ENCODE results near the gene OR52E4. TPM values are rescaled to one million over a fixed set of nuclear protein-coding genes. Genes with fewer than 3 reads are reported as not detected.

The OR52E4 gene
- total and polyA plus RNA-seq, 2 donors (not counting 3 experiments of a cell fraction or from before 2014, with no cell fraction given) = not detected

GRCh38 chr11:5923794-5924193 lies 43.4 kb downstream of the OR52E4 start:
- H3K4me3 ChIP-seq (replicated peaks in 1 of 3; ENCODE audit: insufficient read depth in 1 of 3, low read depth in 1 of 3, low read length in 3 of 3) = no peak overlapping the region
- BruUV-seq (replicated peaks) = no TSS peak
- FAIRE-seq (no peak), DNase-seq (ENCODE audit: low read depth, low spot score) (no peak)
- dilution Hi-C loops (cut with MboI; ENCODE audit: extremely low pct_ligation_motif_present, low sequenced_read_pairs) = no loop called here
- H3K79me2 ChIP-seq (ENCODE audit: control insufficient read depth, insufficient read depth, low read length) = no peaks in the 10 kb centered on the region
- no peak overlapping the region for H3K4me2 ChIP-seq (ENCODE audit: insufficient read depth, low read length)
- no peak overlapping the region for H2AFZ ChIP-seq (ENCODE audit: low read depth, low read length)
- ChIA-PET POLR2A (no interaction called here), CTCF (no interaction called here)
- no peak overlapping the region for H3K27ac ChIP-seq (ENCODE audit: insufficient read depth, low read depth, low read length)
- intact Hi-C loops (cut with micrococcal nuclease) = no loop called here
- H3K36me3 ChIP-seq (ENCODE audit: control insufficient read depth in 2 of 2, extremely low read depth in 1 of 2, insufficient read depth in 2 of 2, low read length in 2 of 2) = no peaks in the 10 kb centered on the region
- no peaks in the 10 kb centered on the region for H3K9me1 ChIP-seq (replicated peaks; ENCODE audit: control insufficient read depth, extremely low read depth, insufficient read depth, low read length)
- no peaks in the 10 kb centered on the region for H4K20me1 ChIP-seq (replicated peaks; ENCODE audit: control insufficient read depth, extremely low read depth, insufficient read depth, low read length)
- no peak for TF ChIP-seq POLR2AphosphoS5 (IDR thresholded peaks at IDR 0.05; ENCODE audit: insufficient read depth, low read depth, low read length)
- TF ChIP-seq, protein P1, sequence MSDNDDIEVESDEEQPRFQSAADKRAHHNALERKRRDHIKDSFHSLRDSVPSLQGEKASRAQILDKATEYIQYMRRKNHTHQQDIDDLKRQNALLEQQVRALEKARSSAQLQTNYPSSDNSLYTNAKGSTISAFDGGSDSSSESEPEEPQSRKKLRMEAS (IDR thresholded peaks at IDR 0.05; ENCODE audit: insufficient read depth, insufficient read length) = no peak
- no peak for TF ChIP-seq EZH2 (IDR thresholded peaks at IDR 0.05; ENCODE audit: borderline replicate concordance, low read depth, low read length, severe bottlenecking)
- TF ChIP-seq, protein P2, sequence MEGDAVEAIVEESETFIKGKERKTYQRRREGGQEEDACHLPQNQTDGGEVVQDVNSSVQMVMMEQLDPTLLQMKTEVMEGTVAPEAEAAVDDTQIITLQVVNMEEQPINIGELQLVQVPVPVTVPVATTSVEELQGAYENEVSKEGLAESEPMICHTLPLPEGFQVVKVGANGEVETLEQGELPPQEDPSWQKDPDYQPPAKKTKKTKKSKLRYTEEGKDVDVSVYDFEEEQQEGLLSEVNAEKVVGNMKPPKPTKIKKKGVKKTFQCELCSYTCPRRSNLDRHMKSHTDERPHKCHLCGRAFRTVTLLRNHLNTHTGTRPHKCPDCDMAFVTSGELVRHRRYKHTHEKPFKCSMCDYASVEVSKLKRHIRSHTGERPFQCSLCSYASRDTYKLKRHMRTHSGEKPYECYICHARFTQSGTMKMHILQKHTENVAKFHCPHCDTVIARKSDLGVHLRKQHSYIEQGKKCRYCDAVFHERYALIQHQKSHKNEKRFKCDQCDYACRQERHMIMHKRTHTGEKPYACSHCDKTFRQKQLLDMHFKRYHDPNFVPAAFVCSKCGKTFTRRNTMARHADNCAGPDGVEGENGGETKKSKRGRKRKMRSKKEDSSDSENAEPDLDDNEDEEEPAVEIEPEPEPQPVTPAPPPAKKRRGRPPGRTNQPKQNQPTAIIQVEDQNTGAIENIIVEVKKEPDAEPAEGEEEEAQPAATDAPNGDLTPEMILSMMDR (IDR thresholded peaks at IDR 0.05; ENCODE audit: extremely low read depth in 1 of 2, insufficient read depth in 1 of 2, low read depth in 1 of 2, low read length in 2 of 2) = no peak
- TF ChIP-seq FOS (IDR thresholded peaks at IDR 0.05; ENCODE audit: borderline replicate concordance, insufficient read depth, low read length) = no peak
- TF ChIP-seq MYC (IDR thresholded peaks at IDR 0.05; ENCODE audit: low read depth, low read length) = no peak
- TF ChIP-seq POLR2A (IDR thresholded peaks at IDR 0.05; ENCODE audit: low read depth, low read length) = no peak
- TF ChIP-seq JUN (IDR thresholded peaks at IDR 0.05; ENCODE audit: borderline replicate concordance, insufficient read depth, insufficient read length, low read depth) = no peak
- TF ChIP-seq GATA2 (IDR thresholded peaks at IDR 0.05; ENCODE audit: insufficient read depth, insufficient read length, low read depth, low read length) = no peak
- no peaks in the 10 kb centered on the region for H3K9me3 ChIP-seq (replicated peaks; ENCODE audit: control insufficient read depth, insufficient read depth, low read length)
- H3K9ac ChIP-seq (replicated peaks; ENCODE audit: extremely low read depth, insufficient read depth, low read length) = no peak overlapping the region
- H3K4me1 ChIP-seq (ENCODE audit: control insufficient read depth, extremely low read depth, insufficient read depth, low read length) = no peaks in the 10 kb centered on the region
- no peaks in the 10 kb centered on the region for H3K27me3 ChIP-seq (ENCODE audit: control insufficient read depth in 2 of 2, insufficient read depth in 2 of 2, low read length in 2 of 2)
